ENCODE measurements around the gene MN1. TPM values are rescaled to one million over a fixed set of nuclear protein-coding genes. Genes with fewer than 3 reads are reported as not detected.

The MN1 gene
- total RNA-seq, 1 donor from 2014 or later, result 12.7 TPM

DNA sequence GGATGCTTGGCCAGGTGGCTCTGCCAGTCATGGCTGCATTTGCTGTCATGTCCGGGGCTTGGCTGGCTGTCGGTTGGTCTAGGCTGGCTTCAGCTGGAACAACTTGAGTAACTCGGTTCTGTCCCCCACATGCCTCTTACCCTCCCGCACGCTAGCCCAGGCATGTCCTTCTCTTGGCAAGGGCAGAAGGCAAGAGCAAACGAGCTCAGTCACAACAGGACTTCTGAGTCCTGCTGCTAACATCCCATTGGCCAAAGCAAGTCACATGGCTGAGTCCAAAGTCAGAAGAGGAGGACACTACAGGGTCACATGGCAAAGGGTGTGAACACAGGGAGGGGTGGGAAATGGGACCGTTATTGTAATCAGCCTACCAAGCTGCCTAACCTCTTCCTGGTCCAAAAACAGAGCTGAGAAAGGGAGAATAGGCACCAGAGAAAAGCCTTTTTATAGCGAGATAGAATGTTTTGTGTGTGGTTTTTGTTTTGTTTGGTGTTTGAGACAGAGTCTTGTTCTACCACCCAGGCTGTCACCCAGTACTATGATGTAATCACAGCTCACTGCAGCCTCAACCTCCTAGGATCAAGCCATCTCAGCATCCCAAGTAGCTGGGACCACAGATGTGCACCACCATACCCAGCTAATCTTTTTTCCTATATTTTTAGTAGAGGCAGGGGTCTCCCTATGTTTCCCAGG, 81.9 kb downstream of the MN1 start:
- DNase-seq (ENCODE audit: extremely low read depth, low read depth, low spot score), result no peak

DNA sequence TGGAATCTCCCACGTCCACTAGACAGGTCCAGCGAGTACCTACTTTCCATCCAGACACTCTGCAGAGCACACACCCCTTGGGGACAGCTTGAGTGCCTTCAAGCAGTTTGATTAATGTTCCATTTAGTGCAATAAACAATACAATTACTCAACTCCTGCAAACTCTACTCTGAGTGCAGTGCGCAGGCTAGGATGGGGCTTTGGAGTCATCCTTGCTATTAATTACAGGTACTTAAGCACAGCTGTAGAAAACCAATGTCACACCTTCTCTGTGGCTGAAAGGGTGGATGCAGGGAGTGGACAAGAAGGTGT, 82.6 kb downstream of the MN1 start:
- no peak for DNase-seq (ENCODE audit: extremely low read depth, low read depth, low spot score)

DNA sequence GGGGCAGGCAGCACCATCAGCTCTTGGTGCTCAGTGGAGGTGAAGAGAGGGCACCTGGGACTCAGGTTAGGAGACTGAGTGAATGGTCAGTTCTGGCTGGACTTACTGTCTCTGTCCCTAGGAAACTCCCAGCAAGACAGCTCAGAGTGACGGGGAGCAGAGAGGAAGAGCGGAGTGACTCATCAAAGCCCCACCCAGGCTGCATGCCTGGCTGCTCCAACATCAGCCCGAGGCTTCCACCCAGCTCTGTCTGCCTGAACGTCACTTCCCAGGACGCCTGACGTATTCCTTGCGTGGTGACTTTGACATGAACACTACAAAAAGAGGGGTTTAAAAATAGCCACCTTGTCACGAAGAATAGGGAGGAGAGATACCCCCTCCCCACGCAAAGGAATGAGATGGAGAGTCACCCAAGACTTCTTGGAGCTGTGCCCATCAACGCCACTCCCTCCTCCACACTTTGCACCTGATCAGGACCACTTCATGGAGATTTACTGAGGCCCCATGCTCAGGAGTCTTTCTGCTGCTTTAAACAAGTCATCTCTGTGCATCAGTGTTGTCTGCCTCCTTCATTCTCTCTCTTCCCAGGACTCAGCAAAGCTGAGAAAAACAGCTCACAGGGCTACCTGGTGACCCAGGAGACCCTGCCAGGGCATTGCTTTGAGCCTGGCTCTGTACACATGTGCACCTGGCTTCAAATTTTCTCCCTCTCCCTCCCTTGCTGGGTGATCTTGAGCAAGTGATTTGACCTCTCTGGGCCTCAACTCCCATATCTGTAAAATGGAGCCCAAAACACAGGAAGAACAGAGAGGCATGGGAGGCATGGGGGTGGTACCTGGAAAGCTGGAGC, 83.1 kb downstream of the MN1 start:
- DNase-seq (ENCODE audit: extremely low read depth, low read depth, low spot score), result peak; percentile 22

DNA sequence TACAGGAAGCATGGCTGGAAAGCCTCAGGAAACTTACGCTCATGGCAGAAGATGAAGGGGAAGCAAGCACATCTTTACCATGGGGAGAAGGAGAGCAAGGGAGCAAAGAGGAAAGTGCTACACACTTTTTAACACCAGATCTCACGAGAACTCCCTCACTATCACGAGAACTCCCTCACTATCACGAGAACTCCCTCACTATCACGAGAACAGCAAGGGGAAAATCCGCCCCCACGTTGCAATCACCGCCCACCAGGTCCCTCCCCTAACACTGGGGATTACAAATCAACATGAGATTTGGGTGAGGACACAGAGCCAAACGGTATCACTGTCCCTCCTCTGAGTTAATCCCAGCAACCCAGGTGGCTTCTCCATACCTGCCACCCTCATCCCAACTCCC, 84.5 kb downstream of the MN1 start:
- no peak for DNase-seq (ENCODE audit: extremely low read depth, low read depth, low spot score)

DNA sequence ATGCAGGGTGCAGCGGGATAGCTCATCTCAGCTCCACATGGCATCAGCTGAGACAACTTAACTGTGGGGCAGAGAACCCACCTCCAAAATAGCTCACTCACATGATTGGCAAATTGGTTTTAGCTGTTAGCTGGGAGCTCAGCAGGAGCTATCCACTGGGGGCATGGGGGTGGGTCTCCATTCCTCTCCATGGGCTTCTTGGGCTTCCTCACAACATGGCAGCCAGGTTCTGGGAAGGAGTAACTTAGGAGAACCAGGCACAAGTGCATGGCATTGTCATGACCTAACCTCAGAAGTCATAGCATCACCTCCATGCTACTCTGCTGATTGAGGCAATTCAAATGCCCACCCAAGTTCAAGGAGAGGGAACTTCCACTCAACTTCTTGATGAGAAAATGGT, 85.5 kb downstream of the MN1 start:
- DNase-seq (ENCODE audit: extremely low read depth, low read depth, low spot score), result no peak

DNA sequence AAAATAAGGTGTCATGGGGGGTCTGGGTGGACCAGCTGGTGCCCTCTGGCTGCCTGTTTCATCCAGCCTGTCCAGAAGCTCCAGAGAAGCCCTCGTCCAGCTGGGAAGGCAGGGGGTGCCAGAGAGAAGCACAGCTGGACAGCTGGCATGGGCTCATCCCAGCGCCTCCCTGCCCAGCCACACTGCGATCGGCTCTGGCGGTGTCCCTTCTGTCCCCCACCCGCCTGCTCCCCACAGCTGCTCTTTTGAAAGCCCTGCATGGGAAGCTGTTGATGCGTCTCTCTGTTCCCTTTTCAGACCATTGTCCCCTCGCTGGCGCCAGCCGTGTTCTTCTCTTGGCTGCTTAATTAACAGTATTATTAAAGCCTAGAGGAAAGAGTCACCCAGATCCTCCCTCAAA, 86.5 kb downstream of the MN1 start:
- no peak for DNase-seq (ENCODE audit: extremely low read depth, low read depth, low spot score)

DNA sequence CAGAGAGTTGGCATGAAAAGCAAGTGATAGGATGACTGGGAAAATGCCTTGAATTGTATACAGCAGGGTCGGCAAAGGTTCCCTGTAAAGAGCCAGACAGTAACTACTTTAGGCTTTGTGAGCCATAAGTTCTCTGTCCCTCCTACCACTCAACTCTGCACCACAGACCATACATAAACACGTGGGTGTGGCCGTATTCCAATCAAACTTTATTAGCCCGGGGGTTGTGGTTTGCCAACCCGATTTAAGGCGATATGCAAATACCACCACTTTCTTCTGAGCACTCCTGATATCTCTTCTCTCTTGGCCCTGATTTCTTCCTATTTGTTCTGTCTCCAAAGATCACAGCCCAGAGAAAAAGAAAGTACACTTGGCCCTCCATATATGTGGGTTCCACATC, 87.5 kb downstream of the MN1 start:
- no peak for DNase-seq (ENCODE audit: extremely low read depth, low read depth, low spot score)

DNA sequence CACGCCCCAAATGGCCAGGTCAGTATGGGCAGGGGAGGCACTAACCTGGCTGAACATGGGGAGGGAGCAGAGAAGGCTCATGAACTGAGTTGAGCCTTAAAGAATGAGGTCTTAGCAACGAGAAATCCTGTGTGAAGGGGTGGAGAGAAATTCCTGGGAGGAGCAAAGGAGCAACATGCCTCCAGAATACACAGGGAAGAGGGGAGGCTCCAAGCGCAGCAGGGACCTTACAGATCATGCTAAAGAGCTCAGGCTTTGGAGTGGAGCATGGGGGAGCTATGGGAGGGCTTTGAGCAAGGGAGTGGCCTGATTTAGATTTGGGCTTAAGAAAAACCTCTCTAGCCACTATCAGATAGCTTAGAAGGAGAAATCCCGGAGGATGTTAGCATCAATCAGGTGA, 88.1 kb downstream of the MN1 start:
- DNase-seq (ENCODE audit: extremely low read depth, low read depth, low spot score), result no peak

DNA sequence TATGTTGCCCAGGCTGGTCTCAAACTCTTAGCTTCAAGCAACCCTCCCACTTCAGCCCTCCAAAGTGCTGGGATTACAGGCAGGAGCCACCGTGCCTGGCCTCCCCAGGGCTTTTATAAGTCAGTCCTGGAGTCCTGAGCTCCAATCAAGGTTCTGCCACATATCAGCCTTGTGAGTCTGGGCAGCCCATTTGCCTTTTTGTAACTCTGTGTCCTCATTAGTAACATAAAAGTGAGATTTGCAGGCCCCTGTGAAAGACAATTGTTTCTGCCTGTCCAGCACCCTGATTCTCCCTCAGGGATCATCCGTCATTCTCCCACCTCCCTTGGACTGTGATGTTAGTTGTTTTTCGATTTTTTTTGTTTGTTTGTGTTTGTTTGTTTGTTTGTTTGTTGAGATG, 89.8 kb downstream of the MN1 start:
- no peak for DNase-seq (ENCODE audit: extremely low read depth, low read depth, low spot score)

DNA sequence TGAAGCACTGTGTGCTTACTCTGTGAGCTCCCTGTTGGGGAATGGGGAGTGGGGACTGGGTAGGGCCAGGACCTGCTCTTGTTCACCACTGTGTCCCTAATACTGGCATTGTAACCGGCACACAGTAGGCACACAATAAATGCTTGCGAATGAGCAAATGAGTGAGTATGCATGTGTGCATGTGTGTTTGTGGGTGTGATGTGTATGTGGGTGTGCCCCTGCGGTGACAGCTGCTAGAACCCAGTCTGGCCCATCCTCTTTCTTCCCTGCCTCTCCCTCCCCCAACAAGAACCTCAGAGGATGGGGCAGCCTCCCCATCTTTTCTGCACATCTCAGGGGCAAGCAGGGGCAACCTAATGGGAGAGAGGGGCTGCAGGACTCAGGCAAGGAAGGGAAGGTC, 90.5 kb downstream of the MN1 start:
- DNase-seq (ENCODE audit: extremely low read depth, low read depth, low spot score), result no peak

DNA sequence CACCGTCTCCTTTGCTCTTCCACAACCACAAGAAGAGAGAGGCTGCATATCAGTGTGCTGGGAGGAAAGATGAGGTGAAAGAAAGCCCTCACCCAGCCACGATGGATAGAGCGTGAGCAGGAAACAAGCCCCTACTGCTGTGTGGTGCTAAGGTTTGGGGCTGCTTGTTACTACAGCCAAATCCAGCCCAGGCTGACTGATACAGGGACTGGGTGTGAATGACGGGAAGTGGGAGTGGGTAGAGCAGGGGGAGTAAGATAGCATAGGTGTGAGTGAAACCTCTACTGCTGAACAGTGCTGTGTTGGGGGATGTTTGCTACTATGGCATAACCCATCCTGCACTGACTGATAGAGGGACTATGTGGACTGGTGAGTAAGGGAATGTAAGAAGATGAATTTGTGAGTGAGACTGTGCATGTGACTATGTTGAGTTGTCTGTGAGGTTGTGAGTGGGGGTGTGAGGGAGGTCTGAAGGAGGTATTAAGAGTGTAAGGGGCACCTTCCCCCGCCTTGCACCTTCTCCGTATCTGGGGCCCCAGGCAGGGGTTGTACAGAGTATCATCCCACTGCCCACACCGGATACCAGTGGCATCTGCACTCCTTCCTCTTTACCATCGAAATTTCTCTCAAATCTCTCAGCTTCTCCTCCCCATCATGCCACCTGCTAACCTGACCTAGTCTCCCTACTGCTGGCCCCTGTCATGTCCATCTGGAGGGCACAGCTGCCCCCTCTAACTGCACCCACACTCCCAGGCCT, 91.5 kb downstream of the MN1 start:
- no peak for DNase-seq (ENCODE audit: extremely low read depth, low read depth, low spot score)

DNA sequence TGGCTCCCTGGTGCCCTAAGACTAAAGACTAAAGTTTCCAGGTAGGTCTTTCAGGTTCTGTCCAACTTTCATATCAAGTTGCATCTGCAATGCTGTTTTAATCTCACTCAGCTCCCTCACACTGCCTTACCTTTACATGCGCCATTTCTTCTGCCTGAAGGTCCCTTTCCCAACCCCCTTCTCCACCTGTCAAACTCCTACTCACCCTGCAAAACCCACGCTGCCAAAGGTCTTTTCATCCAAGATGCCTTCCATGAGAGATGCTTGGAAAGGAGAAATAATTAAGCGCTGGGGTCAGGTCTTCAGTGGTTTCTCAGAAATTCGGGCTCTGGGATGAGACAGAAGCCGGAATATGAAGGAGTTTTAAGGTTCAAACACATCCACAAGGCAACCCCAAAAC, 95.1 kb downstream of the MN1 start:
- no peak for DNase-seq (ENCODE audit: extremely low read depth, low read depth, low spot score)

DNA sequence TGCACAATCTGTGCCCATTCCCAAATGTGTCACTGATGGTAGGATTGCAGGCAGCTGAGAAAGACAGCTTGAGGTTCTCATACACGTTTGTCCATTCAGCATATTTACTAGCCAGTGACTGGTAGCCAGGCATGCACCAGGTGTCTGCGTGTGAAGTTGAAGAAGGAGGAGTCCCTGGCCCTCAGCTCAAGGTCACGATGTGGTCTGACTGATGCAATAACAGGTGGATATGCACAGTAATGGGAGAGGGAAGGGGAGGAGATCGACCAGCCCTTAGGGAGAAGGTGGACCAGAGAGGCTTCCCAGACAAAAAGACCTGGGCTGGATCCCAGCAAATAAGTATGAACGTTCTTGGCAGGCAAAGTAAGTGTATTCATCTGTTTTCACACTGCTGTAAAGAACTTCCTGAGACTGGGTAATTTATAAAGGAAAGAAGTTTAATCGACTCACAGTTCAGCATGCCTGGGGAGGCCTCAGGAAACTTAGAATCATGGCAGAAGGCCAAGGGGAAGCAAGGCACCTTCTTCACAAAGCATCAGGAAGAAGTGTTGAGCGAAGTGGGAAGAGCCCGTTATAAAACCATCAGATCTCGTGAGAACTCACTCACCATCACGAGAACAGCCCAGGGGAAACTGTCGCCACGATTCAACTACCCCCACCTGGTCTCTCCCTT, 96.0 kb downstream of the MN1 start:
- DNase-seq (ENCODE audit: extremely low read depth, low read depth, low spot score), result no peak

DNA sequence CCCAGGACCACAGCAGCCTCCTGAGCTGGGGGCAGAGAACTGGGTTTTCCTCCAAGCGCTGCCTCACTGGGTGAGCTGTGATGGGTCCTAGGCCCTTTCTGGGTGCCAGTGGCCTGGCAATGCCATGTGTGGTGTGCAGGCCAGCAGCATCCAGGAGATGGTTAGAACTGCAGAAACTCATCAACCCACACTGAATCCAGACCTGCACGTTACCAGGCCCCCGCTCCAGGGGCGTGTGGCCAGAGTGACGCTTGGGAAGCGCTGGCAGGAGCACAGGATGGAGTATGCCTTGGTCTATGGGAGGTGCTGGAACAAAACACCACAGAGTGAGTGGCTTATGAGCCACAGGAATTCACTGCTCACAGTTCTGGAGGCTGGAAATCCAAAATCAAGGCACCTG, 97.0 kb downstream of the MN1 start:
- no peak for DNase-seq (ENCODE audit: extremely low read depth, low read depth, low spot score)

DNA sequence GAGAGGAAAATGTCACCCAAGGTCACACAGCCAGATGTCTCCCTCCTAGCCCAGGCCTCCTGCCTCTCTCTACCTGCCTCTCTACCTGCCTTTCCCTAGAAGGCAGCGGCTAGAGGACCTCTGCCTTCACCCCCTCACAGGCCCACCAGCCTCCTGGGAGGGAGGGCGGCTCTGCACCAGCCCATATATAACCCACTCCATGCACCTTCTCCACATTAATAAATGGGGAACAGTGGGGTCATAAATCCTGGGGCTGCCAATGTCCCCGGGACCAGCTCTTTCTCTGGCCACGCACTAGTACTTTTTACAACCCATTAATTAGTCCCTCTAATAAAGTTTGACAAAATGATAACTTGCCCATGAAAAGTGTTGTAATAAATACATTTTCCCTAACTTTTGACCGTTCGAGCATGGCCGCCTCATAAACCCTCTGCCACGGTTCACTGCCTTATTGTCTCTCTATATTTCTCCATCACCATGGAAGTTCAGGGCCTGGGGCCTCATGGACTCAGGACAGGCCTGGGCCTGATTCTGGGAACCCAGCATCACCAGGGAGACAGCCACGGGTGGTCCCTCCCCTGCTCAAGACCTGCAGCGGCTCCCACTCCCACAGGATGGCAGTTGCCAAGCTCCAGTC, 102.1 kb downstream of the MN1 start:
- no peak for DNase-seq (ENCODE audit: extremely low read depth, low read depth, low spot score)

DNA sequence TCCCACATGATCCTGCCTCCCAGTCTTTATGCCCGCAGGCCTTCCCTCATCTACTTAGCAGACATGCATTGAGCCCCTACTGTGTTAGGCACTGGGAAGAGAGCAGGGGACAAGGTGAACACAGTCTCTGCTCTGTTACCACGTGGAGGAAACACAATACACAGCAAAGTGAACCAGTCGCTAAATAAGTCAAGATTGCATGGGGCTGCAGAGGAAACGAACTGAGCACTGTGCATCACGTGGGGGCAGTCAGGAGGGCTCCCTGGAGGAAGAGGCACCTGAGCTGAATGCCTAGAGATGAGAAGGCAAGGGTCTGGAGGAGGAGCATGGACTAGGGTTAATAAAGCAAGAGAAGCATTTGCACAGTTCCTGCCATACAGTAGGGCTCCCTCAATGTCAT, 102.7 kb downstream of the MN1 start:
- no peak for DNase-seq (ENCODE audit: extremely low read depth, low read depth, low spot score)

Other genes starting within 250 kb of the MN1 start
- gene PITPNB, start 117.5 kb upstream of the MN1 start, total RNA-seq, result 40.9 and 56.8 TPM in 2 replicates

Data from glomerular endothelial cell (primary cell).